CD14-positive monocyte (primary cell): ENCODE data around the gene PI4KA. TPM values are rescaled to one million over a fixed set of nuclear protein-coding genes. Genes with fewer than 3 reads are reported as not detected.

Source experiments
- DNase-seq, 3 donors: peaks; one replicate each; pipeline ENCODE4 v3.0.0-alpha.2; 2011 to 2022
- H2AFZ ChIP-seq: 2 replicates; pipeline ENCODE4 v1.6.0; 2012; ENCODE audit warnings: mild to moderate bottlenecking, low read depth, low read length, inconsistent platforms; ENCODE audit not compliant: insufficient read depth, poor library complexity, severe bottlenecking
- H3K27ac ChIP-seq, 2 donors: 1 replicate in 1 of 2; 2 replicates in 1 of 2; pipeline ENCODE4 v1.5.1; 2012 to 2013; ENCODE audit warnings: low read length in 2 of 2, control low read depth in 1 of 2, inconsistent platforms in 1 of 2, low read depth in 1 of 2, mild to moderate bottlenecking in 1 of 2
- H3K27me3 ChIP-seq, 2 donors: one replicate each; pipeline versions ENCODE4 v1.6.0 to v1.6.1; 2011 to 2013; ENCODE audit warnings: low read length in 2 of 2; ENCODE audit not compliant: control insufficient read depth in 2 of 2, insufficient read depth in 2 of 2
- H3K36me3 ChIP-seq, 2 donors: replicated peaks in 1 of 2; 1 replicate in 1 of 2; 2 replicates in 1 of 2; pipeline versions ENCODE4 v1.5.1 to v1.6.1; 2012 to 2013; ENCODE audit warnings: low read length in 2 of 2, control low read depth in 1 of 2, inconsistent platforms in 1 of 2, mild to moderate bottlenecking in 1 of 2; ENCODE audit not compliant: insufficient read depth in 2 of 2, control insufficient read depth in 1 of 2
- H3K4me1 ChIP-seq, 2 donors: 1 replicate in 1 of 2; 2 replicates in 1 of 2; pipeline versions ENCODE4 v1.5.1 to v1.6.1; 2012 to 2013; ENCODE audit warnings: low read length in 2 of 2, control low read depth in 1 of 2, inconsistent platforms in 1 of 2, mild to moderate bottlenecking in 1 of 2, moderate library complexity in 1 of 2; ENCODE audit not compliant: insufficient read depth in 2 of 2, control insufficient read depth in 1 of 2
- H3K4me2 ChIP-seq: replicated peaks from 2 replicates; pipeline ENCODE3; 2012; ENCODE audit warnings: low read length, moderate library complexity, mild to moderate bottlenecking; ENCODE audit not compliant: poor library complexity, severe bottlenecking; ENCODE audit errors: extremely low read depth
- H3K4me3 ChIP-seq, 3 experiments: fragments of 200-600 bp in 1 of 3; sonication (generic) in 1 of 3; replicated peaks in 1 of 3; 1 replicate in 2 of 3; 2 replicates in 1 of 3; pipeline ENCODE4 v1.5.1; 2011 to 2013; ENCODE audit warnings: low read length in 3 of 3, mild to moderate bottlenecking in 3 of 3, control low read depth in 2 of 3, low read depth in 2 of 3, inconsistent platforms in 1 of 3, moderate library complexity in 1 of 3
- H3K79me2 ChIP-seq: 2 replicates; pipeline ENCODE4 v1.6.0; 2012; ENCODE audit warnings: mild to moderate bottlenecking, control low read depth, inconsistent platforms, low read length, moderate library complexity; ENCODE audit not compliant: insufficient read depth
- H3K9ac ChIP-seq: 2 replicates; pipeline ENCODE4 v1.6.0; 2017; ENCODE audit warnings: low read length, mild to moderate bottlenecking; ENCODE audit not compliant: insufficient read depth, poor library complexity, severe bottlenecking
- H3K9me3 ChIP-seq, 2 donors: replicated peaks in 1 of 2; 1 replicate in 1 of 2; 2 replicates in 1 of 2; pipeline versions ENCODE4 v1.5.1 to v1.6.1; 2012 to 2013; ENCODE audit warnings: low read length in 2 of 2, control low read depth in 1 of 2; ENCODE audit not compliant: control insufficient read depth in 1 of 2, insufficient read depth in 1 of 2
- H4K20me1 ChIP-seq: 2 replicates; pipeline ENCODE4 v1.6.0; 2012; ENCODE audit warnings: mild to moderate bottlenecking, low read length, control low read depth, moderate library complexity; ENCODE audit not compliant: insufficient read depth
- H3K27ac Mint-ChIP-seq, 7 donors: one replicate each; pipeline ENCODE4 v1.8.0; 2020; ENCODE audit warnings: mild to moderate bottlenecking in 7 of 7, mixed read lengths in 7 of 7, moderate library complexity in 6 of 7, inconsistent platforms in 2 of 7
- H3K27me3 Mint-ChIP-seq, 3 donors: one replicate each; pipeline ENCODE4 v1.8.0; 2021 to 2022; ENCODE audit warnings: low read depth in 3 of 3, mild to moderate bottlenecking in 3 of 3, mixed read lengths in 3 of 3, moderate library complexity in 3 of 3, inconsistent platforms in 1 of 3
- H3K36me3 Mint-ChIP-seq, 2 donors: one replicate each; pipeline ENCODE4 v1.8.0; 2020; ENCODE audit warnings: mixed read lengths in 2 of 2, inconsistent platforms in 1 of 2, mild to moderate bottlenecking in 1 of 2
- H3K4me1 Mint-ChIP-seq: one replicate; pipeline ENCODE4 v1.8.0; 2020; ENCODE audit warnings: mild to moderate bottlenecking, mixed read lengths
- H3K4me3 Mint-ChIP-seq, 2 donors: one replicate each; pipeline ENCODE4 v1.8.0; 2020; ENCODE audit warnings: mild to moderate bottlenecking in 2 of 2, mixed read lengths in 2 of 2, moderate library complexity in 1 of 2
- H3K9me3 Mint-ChIP-seq, 7 donors: one replicate each; pipeline ENCODE4 v1.8.0; 2020 to 2022; ENCODE audit warnings: mixed read lengths in 7 of 7, mild to moderate bottlenecking in 6 of 7, moderate library complexity in 6 of 7, inconsistent platforms in 2 of 7
- CTCF ChIP-seq: fragments of 200-600 bp; IDR thresholded peaks from one replicate; pipeline ENCODE4 v1.8.0; 2022; ENCODE audit warnings: antibody characterized with exemption, mild to moderate bottlenecking
- WGBS: methylation state at CpG from one replicate; pipeline ENCODE4 v1.1.5; 2013; ENCODE audit warnings: missing lambda C conversion rate; ENCODE audit not compliant: insufficient coverage; 5-methylcytosine and 5-hydroxymethylcytosine counted together
- intact Hi-C, 2 donors: fragments of 100-400 bp; cut with micrococcal nuclease; formaldehyde crosslinking; loops; one replicate each; pipeline versions ENCODE4 v1.15.0 to v1.15.1; 2023
- polyA plus RNA-seq, 3 donors: library from polyadenylated mRNA; depleted of rRNA in 1 of 3; unstranded in 2 of 3; stranded (reverse) in 1 of 3; fragments of 300-500 nt in 2 of 3; fragments of >200 nt in 1 of 3; fragmentation: Illumina TruSeq in 2 of 3; gene quantifications; 1 replicate in 2 of 3; 2 replicates in 1 of 3; pipeline ENCODE4 v1.2.3, GENCODE V29; 2012 to 2021

The PI4KA gene
- polyA plus RNA-seq, 3 donors: 22.8 to 74.4 (median 38.2) TPM

- no peak overlapping the region for H3K27ac ChIP-seq
- no peak for TF ChIP-seq CTCF
- H3K36me3 ChIP-seq: peaks cover 47 to 68% of the 10 kb centered on the region in 2 donors
- Mint-ChIP-seq H3K4me1 (peaks cover 6% of the 10 kb centered on the region), H3K36me3 (peaks cover 58 to 69% of the 10 kb centered on the region in 2 donors), H3K4me3 (no peak overlapping the region), H3K9me3 (peaks cover 0 to 2% (median 0%) of the 10 kb centered on the region in 7 donors), H3K27me3 (peaks cover 0 to 4% (median 0%) of the 10 kb centered on the region in 3 donors), H3K27ac (no peak overlapping the region)
- no peaks in the 10 kb centered on the region for H3K4me1 ChIP-seq
- H3K9me3 ChIP-seq: no peaks in the 10 kb centered on the region
- no peaks in the 10 kb centered on the region for H3K79me2 ChIP-seq
- no peak overlapping the region for H2AFZ ChIP-seq
- WGBS: 96% methylated on average over 5 of the region's 9 CpGs
- no peaks in the 10 kb centered on the region for H3K27me3 ChIP-seq
- no peak overlapping the region for H3K9ac ChIP-seq
- H3K4me2 ChIP-seq: no peak overlapping the region
- intact Hi-C loops: no loop called here
- no peak overlapping the region for H3K4me3 ChIP-seq
- H4K20me1 ChIP-seq: no peaks in the 10 kb centered on the region
- no peak for DNase-seq
These were observed 133.7 kb downstream of the PI4KA start for GRCh38 chr22:20724676-20725454.

- Histone ChIP-seq H3K4me3 (no peak overlapping the region), H2AFZ (no peak overlapping the region), H3K27ac (no peak overlapping the region), H3K36me3 (peaks cover 25 to 54% of the 10 kb centered on the region in 2 donors), H3K9ac (no peak overlapping the region), H3K4me1 (no peaks in the 10 kb centered on the region), H3K79me2 (no peaks in the 10 kb centered on the region), H3K9me3 (no peaks in the 10 kb centered on the region), H3K4me2 (no peak overlapping the region), H4K20me1 (no peaks in the 10 kb centered on the region), H3K27me3 (no peaks in the 10 kb centered on the region)
- peak overlapping the region in 4 of 7 donors; percentile 12 to 72 (median 46) for H3K27ac Mint-ChIP-seq
- H3K4me1 Mint-ChIP-seq: peaks cover 6% of the 10 kb centered on the region
- no peak overlapping the region for H3K4me3 Mint-ChIP-seq
- peaks cover 0 to 4% (median 0%) of the 10 kb centered on the region in 3 donors for H3K27me3 Mint-ChIP-seq
- 94% methylated on average over 3 of the region's 13 CpGs for WGBS
- TF ChIP-seq CTCF: no peak
- intact Hi-C loops: no loop called here
- peaks cover 0 to 2% (median 0%) of the 10 kb centered on the region in 7 donors for H3K9me3 Mint-ChIP-seq
- peaks cover 41 to 57% of the 10 kb centered on the region in 2 donors for H3K36me3 Mint-ChIP-seq
- no peak for DNase-seq
These were observed 137.0 kb downstream of the PI4KA start for GRCh38 chr22:20721409-20722218.
